GM12874 (cell line): Measurements from ENCODE around the gene IL6ST.

Experiments
- CTCF ChIP-seq: IDR thresholded peaks from 2 replicates; pipeline ENCODE4 v1.5.1; 2011; ENCODE audit warnings: low read depth, mild to moderate bottlenecking, control low read depth, low read length, moderate library complexity; ENCODE audit not compliant: insufficient read depth

IL6ST gene

GRCh38 chr5:55965525-55965924, 29.2 kb downstream of the IL6ST start:
- TF ChIP-seq CTCF: no peak

GRCh38 chr5:55960779-55961178, 34.0 kb downstream of the IL6ST start:
- TF ChIP-seq CTCF: no peak

GRCh38 chr5:55959208-55959607, 35.6 kb downstream of the IL6ST start:
- TF ChIP-seq CTCF: no peak

GRCh38 chr5:55936100-55936693, 58.6 kb downstream of the IL6ST start:
- peak; percentile 78 for TF ChIP-seq CTCF

- TF ChIP-seq CTCF: no peak
Measured at GRCh38 chr5:55935371-55935770, 59.4 kb downstream of the IL6ST start.

GRCh38 chr5:55934720-55935119, 60.0 kb downstream of the IL6ST start:
- TF ChIP-seq CTCF: no peak

GRCh38 chr5:55934115-55934613, 60.6 kb downstream of the IL6ST start:
- TF ChIP-seq CTCF: no peak
